HCT116 (cell line): ENCODE measurements around the gene RHBDF2. TPM values are rescaled to one million over a fixed set of nuclear protein-coding genes. Genes with fewer than 3 reads are reported as not detected.

Source experiments
- ATAC-seq: fragments of 200-7000 bp; cut with Tn5 transposase; 2 replicates; pipeline ENCODE4 v1.9.1; 2020; ENCODE audit warnings: mild to moderate bottlenecking, moderate library complexity
- BruUV-seq: library from RNA; stranded (reverse); fragments of 400-500 nt; replicated peaks from 2 replicates; lab custom pipeline; 2021; lab: Mats Ljungman, UMichigan
- CTCF ChIA-PET: fragments of 300-600 bp; sonication (Branson Sonifier 250); formaldehyde crosslinking; loops from one replicate; lab custom pipeline; 2021; ENCODE audit warnings: antibody characterized with exemption; lab: Charles Lee
- POLR2A ChIA-PET: fragments of 300-600, 350-600 bp; sonication (Branson Sonifier 250); formaldehyde crosslinking; loops from one replicate; lab custom pipeline; 2021; ENCODE audit warnings: antibody characterized with exemption; lab: Charles Lee
- RAD21 ChIA-PET, 2 experiments: fragments of 300-600 bp; sonication (Branson Sonifier 250); formaldehyde crosslinking; loops; one replicate each; lab custom pipeline; 2023; ENCODE audit warnings: low total read pairs in 2 of 2; ENCODE audit not compliant: uncharacterized antibody in 2 of 2, unreplicated experiment in 2 of 2, low non-redundant PET in 1 of 2; lab: Charles Lee
- DNase-seq: peaks from one replicate; pipeline ENCODE4 v3.0.0-alpha.2; 2010; ENCODE audit warnings: low read depth, low spot score
- H2AFZ ChIP-seq: fragments of 200-600 bp; shearing (Covaris generic), sonication (generic); 2 replicates; pipeline ENCODE4 v1.6.1; 2017; ENCODE audit warnings: low read depth, mixed run types, mixed read lengths, antibody characterized with exemption, low read length; ENCODE audit not compliant: poor library complexity, severe bottlenecking
- H3K27ac ChIP-seq: 2 replicates; pipeline ENCODE4 v1.5.1; 2012; ENCODE audit warnings: low read depth, low read length
- H3K27me3 ChIP-seq: fragments of 200-600 bp; sonication (generic); 2 replicates; pipeline ENCODE4 v1.6.1; 2016; ENCODE audit warnings: mixed run types, low read length, mixed read lengths; ENCODE audit not compliant: insufficient read depth
- H3K36me3 ChIP-seq, 2 experiments: fragments of 200-500 bp in 1 of 2; fragments of 200-600 bp in 1 of 2; sonication (Bioruptor generic) in 1 of 2; sonication (generic) in 1 of 2; 2 replicates each; pipeline versions ENCODE4 v1.5.1 to v1.6.1; 2014 to 2016; ENCODE audit warnings: low read length in 2 of 2, inconsistent platforms in 1 of 2, mixed read lengths in 1 of 2, mixed run types in 1 of 2; ENCODE audit not compliant: insufficient read depth in 2 of 2, control insufficient read depth in 1 of 2
- H3K4me1 ChIP-seq, 2 experiments: fragments of 200-600 bp in 1 of 2; sonication (generic) in 1 of 2; 2 replicates each; pipeline versions ENCODE4 v1.5.1 to v1.6.1; 2012 to 2017; ENCODE audit warnings: low read length in 2 of 2, inconsistent platforms in 1 of 2, mild to moderate bottlenecking in 1 of 2, mixed read lengths in 1 of 2, mixed run types in 1 of 2, moderate library complexity in 1 of 2; ENCODE audit not compliant: insufficient read depth in 2 of 2, control insufficient read depth in 1 of 2
- H3K4me2 ChIP-seq: fragments of 200-600 bp; sonication (generic); 2 replicates; pipeline ENCODE4 v1.6.1; 2017; ENCODE audit warnings: mixed run types, low read length, mixed read lengths
- H3K4me3 ChIP-seq, 2 experiments: fragments of 200-600 bp in 1 of 2; sonication (generic) in 1 of 2; replicated peaks in 1 of 2; 2 replicates each; pipeline ENCODE4 v1.5.1; 2011 to 2016; ENCODE audit warnings: low read length in 2 of 2, control low read depth in 1 of 2, low read depth in 1 of 2, mild to moderate bottlenecking in 1 of 2, mixed read lengths in 1 of 2, mixed run types in 1 of 2
- H3K79me2 ChIP-seq: fragments of 200-600 bp; sonication (generic); 2 replicates; pipeline ENCODE4 v1.6.1; 2017; ENCODE audit warnings: mild to moderate bottlenecking, mixed run types, low read length, moderate library complexity, mixed read lengths; ENCODE audit not compliant: insufficient read depth
- H3K9ac ChIP-seq: fragments of 200-600 bp; sonication (generic); 2 replicates; pipeline ENCODE4 v1.6.1; 2016; ENCODE audit warnings: low read length, mixed read lengths
- H3K9me2 ChIP-seq: fragments of 200-600 bp; sonication (generic), shearing (Covaris generic); 2 replicates; pipeline ENCODE4 v1.6.1; 2017; ENCODE audit warnings: mixed run types, mild to moderate bottlenecking, moderate library complexity; ENCODE audit not compliant: insufficient read depth
- H3K9me3 ChIP-seq, 2 experiments: fragments of 200-500 bp in 1 of 2; fragments of 200-600 bp in 1 of 2; sonication (Bioruptor generic) in 1 of 2; sonication (generic) in 1 of 2; 2 replicates each; pipeline ENCODE4 v1.6.1; 2014 to 2017; ENCODE audit warnings: low read length in 2 of 2, mixed read lengths in 2 of 2, inconsistent platforms in 1 of 2, low read depth in 1 of 2, mild to moderate bottlenecking in 1 of 2, mixed run types in 1 of 2, moderate library complexity in 1 of 2; ENCODE audit not compliant: control insufficient read depth in 1 of 2, insufficient read depth in 1 of 2
- H4K20me1 ChIP-seq: fragments of 200-600 bp; sonication (generic), shearing (Covaris generic); 2 replicates; pipeline ENCODE4 v1.6.1; 2017; ENCODE audit warnings: mixed run types, mild to moderate bottlenecking, moderate library complexity; ENCODE audit not compliant: insufficient read depth
- CBX3 ChIP-seq: IDR thresholded peaks from 2 replicates; pipeline ENCODE4 v1.6.1; 2012; ENCODE audit warnings: low read depth
- CEBPB ChIP-seq: IDR thresholded peaks from 2 replicates; pipeline ENCODE4 v1.6.1; 2012; ENCODE audit warnings: low read depth
- EGR1 ChIP-seq: IDR thresholded peaks from 2 replicates; pipeline ENCODE4 v1.6.1; 2012; ENCODE audit warnings: low read depth
- ELF1 ChIP-seq: IDR thresholded peaks from 2 replicates; pipeline ENCODE4 v1.6.1; 2012; ENCODE audit warnings: low read depth, borderline replicate concordance
- EZH2 ChIP-seq: fragments of 200-600 bp; sonication (generic); IDR thresholded peaks from 2 replicates; pipeline ENCODE4 v1.6.1; 2017; ENCODE audit warnings: antibody characterized with exemption, mixed run types
- EZH2phosphoT487 ChIP-seq: fragments of 200-600 bp; IDR thresholded peaks from 2 replicates; pipeline ENCODE4 v1.6.1; 2018; ENCODE audit warnings: antibody characterized with exemption, borderline replicate concordance
- FOSL1 ChIP-seq: IDR thresholded peaks from 2 replicates; pipeline ENCODE4 v1.6.1; 2012; ENCODE audit warnings: low read depth
- JUND ChIP-seq: IDR thresholded peaks from 2 replicates; pipeline ENCODE4 v1.6.1; 2012
- MAX ChIP-seq: IDR thresholded peaks from 2 replicates; pipeline ENCODE4 v1.6.1; 2012
- RAD21 ChIP-seq: IDR thresholded peaks from 2 replicates; pipeline ENCODE4 v1.6.1; 2012; ENCODE audit warnings: low read depth, mild to moderate bottlenecking
- SIN3A ChIP-seq: IDR thresholded peaks from 2 replicates; pipeline ENCODE4 v1.6.1; 2012; ENCODE audit warnings: low read depth
- SRF ChIP-seq: IDR thresholded peaks from 2 replicates; pipeline ENCODE4 v1.6.1; 2012; ENCODE audit warnings: low read depth
- ZFX ChIP-seq: fragments of 450-650 bp; IDR thresholded peaks from 2 replicates; pipeline ENCODE4 v1.6.1; 2017
- ZNF274 ChIP-seq: fragments of 200-500 bp; sonication (Bioruptor generic); IDR thresholded peaks from 2 replicates; pipeline ENCODE4 v1.6.1; 2014; ENCODE audit warnings: mild to moderate bottlenecking, low read depth, low read length, inconsistent platforms
- intact Hi-C: fragments of 100-400 bp; cut with micrococcal nuclease; formaldehyde crosslinking; loops from 2 replicates; pipeline ENCODE4 v1.10.0; 2022
- total RNA-seq: library from RNA; stranded (reverse); gene quantifications from one replicate; pipeline ENCODE4 v1.2.1, GENCODE V29; 2021; ENCODE audit not compliant: unreplicated experiment
- TF ChIP-seq, protein P1 (sequence below): IDR thresholded peaks from 2 replicates; pipeline ENCODE4 v1.6.1; 2012; ENCODE audit warnings: low read depth
- TF ChIP-seq, protein P2 (sequence below): IDR thresholded peaks from 2 replicates; pipeline ENCODE4 v1.6.1; 2012
- TF ChIP-seq, protein P3 (sequence below), 3 experiments: fragments of 200-600 bp in 1 of 3; sonication (generic) in 1 of 3; IDR thresholded peaks in 2 of 3; conservative IDR thresholded peaks in 1 of 3; 2 replicates each; pipeline ENCODE4 v1.5.1; 2012 to 2017; ENCODE audit warnings: low read depth in 2 of 3, low read length in 2 of 3, antibody characterized with exemption in 1 of 3, borderline replicate concordance in 1 of 3, control low read depth in 1 of 3, mild to moderate bottlenecking in 1 of 3, mixed read lengths in 1 of 3, mixed run types in 1 of 3, moderate library complexity in 1 of 3; ENCODE audit not compliant: insufficient read depth in 1 of 3
- TF ChIP-seq, protein P4 (sequence below): IDR thresholded peaks from 2 replicates; pipeline ENCODE4 v1.6.1; 2011; ENCODE audit warnings: mild to moderate bottlenecking, low read length, moderate library complexity; ENCODE audit not compliant: insufficient replicate concordance; ENCODE audit errors: extremely low read depth

Gene RHBDF2
- total RNA-seq, 1 experiment from 2014 or later = 61.1 TPM

DNA sequence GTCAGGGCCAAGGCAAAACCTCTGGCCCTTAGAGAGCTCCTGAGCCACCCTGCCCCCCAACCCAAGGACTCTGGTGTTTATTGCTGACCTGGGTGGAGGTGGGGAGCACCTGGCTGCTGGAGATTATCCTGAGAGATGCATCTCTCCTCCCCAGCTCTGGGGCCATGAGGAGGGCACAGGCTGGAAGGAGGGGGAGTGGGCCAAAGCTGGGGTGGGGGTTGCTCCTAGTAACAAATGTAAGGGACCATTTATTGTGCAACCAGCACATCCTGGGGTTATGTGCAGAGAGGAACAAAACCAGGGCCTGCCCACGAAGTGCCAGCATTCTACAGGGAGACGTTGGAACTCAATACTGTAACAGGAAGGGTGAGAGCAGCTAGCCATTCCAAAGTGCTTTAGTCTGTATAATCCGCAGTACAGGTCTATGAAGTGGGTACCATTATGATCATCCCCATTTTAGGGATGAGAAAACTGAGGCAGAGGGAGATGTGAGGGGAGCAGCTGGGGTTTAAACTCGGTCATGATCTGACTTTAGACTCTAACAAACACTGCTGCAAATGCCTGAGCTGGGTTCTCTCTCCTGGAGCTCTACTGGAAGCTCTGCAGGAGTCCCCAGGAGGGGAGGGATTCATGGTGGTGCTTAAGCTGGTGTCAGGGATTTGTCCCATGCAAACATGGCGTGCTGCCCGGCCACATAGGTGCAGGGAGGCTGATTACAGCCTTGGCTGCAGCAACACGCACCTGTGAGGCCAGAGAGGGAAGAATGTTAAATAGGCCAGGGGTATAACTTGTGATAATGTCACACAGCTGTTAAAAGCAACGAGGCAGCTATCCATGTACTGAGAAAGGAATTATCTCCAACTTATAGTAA, 1.4 kb upstream of the RHBDF2 start:
- ChIA-PET CTCF (interaction anchor here (0.9 to 9.5 kb wide), 5 partner anchors 20 to 118 kb away, joined by 3 to 100 read pairs (median 5); partner anchors contain the start of genes AANAT and SPHK1), POLR2A (interaction anchor here (0.9 to 2.3 kb wide), 5 partner anchors 12 to 169 kb away, joined by 3 to 7 read pairs (median 3); partner anchors contain the start of genes AANAT and PRPSAP1), RAD21 (no interaction called here)
- no peaks in the 10 kb centered on the region for H3K9me2 ChIP-seq
- ATAC-seq (no peak), DNase-seq (no peak)
- no peaks in the 10 kb centered on the region for H3K9me3 ChIP-seq
- H2AFZ ChIP-seq = no peak overlapping the region
- BruUV-seq = no TSS peak
- peak overlapping the region; percentile 96; the same call in 1 of the 2 replicates for H3K27ac ChIP-seq
- H3K79me2 ChIP-seq = peaks cover 35% of the 10 kb centered on the region
- H3K9ac ChIP-seq = no peak overlapping the region
- H3K36me3 ChIP-seq = no peaks in the 10 kb centered on the region; a peak in 1 of 4 replicates
- H4K20me1 ChIP-seq = peaks cover 5% of the 10 kb centered on the region; the same call in 1 of the 2 replicates
- H3K4me3 ChIP-seq = no peak overlapping the region
- peak overlapping the region; percentile 97 for H3K4me2 ChIP-seq
- intact Hi-C loops = loop anchor here (5.0 kb wide), 1 partner anchor 200 kb away; no protein-coding TSS in a partner anchor
- H3K4me1 ChIP-seq = peaks cover 32 to 49% of the 10 kb centered on the region in 2 experiments
- no peaks in the 10 kb centered on the region for H3K27me3 ChIP-seq
- TF ChIP-seq SRF = no peak
- no peak for TF ChIP-seq RAD21
- no peak for TF ChIP-seq ELF1
- no peak for TF ChIP-seq FOSL1
- no peak for TF ChIP-seq EGR1
- no peak for TF ChIP-seq CEBPB
- TF ChIP-seq JUND = no peak
- no peak for TF ChIP-seq CBX3
- TF ChIP-seq, protein P1, sequence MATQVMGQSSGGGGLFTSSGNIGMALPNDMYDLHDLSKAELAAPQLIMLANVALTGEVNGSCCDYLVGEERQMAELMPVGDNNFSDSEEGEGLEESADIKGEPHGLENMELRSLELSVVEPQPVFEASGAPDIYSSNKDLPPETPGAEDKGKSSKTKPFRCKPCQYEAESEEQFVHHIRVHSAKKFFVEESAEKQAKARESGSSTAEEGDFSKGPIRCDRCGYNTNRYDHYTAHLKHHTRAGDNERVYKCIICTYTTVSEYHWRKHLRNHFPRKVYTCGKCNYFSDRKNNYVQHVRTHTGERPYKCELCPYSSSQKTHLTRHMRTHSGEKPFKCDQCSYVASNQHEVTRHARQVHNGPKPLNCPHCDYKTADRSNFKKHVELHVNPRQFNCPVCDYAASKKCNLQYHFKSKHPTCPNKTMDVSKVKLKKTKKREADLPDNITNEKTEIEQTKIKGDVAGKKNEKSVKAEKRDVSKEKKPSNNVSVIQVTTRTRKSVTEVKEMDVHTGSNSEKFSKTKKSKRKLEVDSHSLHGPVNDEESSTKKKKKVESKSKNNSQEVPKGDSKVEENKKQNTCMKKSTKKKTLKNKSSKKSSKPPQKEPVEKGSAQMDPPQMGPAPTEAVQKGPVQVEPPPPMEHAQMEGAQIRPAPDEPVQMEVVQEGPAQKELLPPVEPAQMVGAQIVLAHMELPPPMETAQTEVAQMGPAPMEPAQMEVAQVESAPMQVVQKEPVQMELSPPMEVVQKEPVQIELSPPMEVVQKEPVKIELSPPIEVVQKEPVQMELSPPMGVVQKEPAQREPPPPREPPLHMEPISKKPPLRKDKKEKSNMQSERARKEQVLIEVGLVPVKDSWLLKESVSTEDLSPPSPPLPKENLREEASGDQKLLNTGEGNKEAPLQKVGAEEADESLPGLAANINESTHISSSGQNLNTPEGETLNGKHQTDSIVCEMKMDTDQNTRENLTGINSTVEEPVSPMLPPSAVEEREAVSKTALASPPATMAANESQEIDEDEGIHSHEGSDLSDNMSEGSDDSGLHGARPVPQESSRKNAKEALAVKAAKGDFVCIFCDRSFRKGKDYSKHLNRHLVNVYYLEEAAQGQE = no peak
- TF ChIP-seq, protein P2, sequence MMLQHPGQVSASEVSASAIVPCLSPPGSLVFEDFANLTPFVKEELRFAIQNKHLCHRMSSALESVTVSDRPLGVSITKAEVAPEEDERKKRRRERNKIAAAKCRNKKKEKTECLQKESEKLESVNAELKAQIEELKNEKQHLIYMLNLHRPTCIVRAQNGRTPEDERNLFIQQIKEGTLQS = no peak
- TF ChIP-seq ZFX = no peak
- no peak for TF ChIP-seq EZH2phosphoT487
- TF ChIP-seq MAX = no peak
- TF ChIP-seq, protein P3, sequence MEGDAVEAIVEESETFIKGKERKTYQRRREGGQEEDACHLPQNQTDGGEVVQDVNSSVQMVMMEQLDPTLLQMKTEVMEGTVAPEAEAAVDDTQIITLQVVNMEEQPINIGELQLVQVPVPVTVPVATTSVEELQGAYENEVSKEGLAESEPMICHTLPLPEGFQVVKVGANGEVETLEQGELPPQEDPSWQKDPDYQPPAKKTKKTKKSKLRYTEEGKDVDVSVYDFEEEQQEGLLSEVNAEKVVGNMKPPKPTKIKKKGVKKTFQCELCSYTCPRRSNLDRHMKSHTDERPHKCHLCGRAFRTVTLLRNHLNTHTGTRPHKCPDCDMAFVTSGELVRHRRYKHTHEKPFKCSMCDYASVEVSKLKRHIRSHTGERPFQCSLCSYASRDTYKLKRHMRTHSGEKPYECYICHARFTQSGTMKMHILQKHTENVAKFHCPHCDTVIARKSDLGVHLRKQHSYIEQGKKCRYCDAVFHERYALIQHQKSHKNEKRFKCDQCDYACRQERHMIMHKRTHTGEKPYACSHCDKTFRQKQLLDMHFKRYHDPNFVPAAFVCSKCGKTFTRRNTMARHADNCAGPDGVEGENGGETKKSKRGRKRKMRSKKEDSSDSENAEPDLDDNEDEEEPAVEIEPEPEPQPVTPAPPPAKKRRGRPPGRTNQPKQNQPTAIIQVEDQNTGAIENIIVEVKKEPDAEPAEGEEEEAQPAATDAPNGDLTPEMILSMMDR (IDR thresholded peaks at IDR 0.05 in 2 of 3, conservative IDR thresholded peaks at IDR 0.05 in 1 of 3; ENCODE audit: borderline replicate concordance in 1 of 3, insufficient read depth in 1 of 3, low read depth in 2 of 3, low read length in 2 of 3) = no peak
- TF ChIP-seq, protein P4, sequence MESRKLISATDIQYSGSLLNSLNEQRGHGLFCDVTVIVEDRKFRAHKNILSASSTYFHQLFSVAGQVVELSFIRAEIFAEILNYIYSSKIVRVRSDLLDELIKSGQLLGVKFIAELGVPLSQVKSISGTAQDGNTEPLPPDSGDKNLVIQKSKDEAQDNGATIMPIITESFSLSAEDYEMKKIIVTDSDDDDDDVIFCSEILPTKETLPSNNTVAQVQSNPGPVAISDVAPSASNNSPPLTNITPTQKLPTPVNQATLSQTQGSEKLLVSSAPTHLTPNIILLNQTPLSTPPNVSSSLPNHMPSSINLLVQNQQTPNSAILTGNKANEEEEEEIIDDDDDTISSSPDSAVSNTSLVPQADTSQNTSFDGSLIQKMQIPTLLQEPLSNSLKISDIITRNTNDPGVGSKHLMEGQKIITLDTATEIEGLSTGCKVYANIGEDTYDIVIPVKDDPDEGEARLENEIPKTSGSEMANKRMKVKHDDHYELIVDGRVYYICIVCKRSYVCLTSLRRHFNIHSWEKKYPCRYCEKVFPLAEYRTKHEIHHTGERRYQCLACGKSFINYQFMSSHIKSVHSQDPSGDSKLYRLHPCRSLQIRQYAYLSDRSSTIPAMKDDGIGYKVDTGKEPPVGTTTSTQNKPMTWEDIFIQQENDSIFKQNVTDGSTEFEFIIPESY = no peak
- no peak for TF ChIP-seq EZH2
- TF ChIP-seq SIN3A = no peak
- TF ChIP-seq ZNF274 = no peak
